HCT116 (cell line): ENCODE data around the gene SLC47A2. TPM values are rescaled to one million over a fixed set of nuclear protein-coding genes. Genes with fewer than 3 reads are reported as not detected.

Experiments
- ATAC-seq: fragments of 200-7000 bp; cut with Tn5 transposase; 2 replicates; pipeline ENCODE4 v1.9.1; 2020; ENCODE audit warnings: mild to moderate bottlenecking, moderate library complexity
- BruUV-seq: library from RNA; stranded (reverse); fragments of 400-500 nt; replicated peaks from 2 replicates; lab custom pipeline; 2021; lab: Mats Ljungman, UMichigan
- CTCF ChIA-PET: fragments of 300-600 bp; sonication (Branson Sonifier 250); formaldehyde crosslinking; loops from one replicate; lab custom pipeline; 2021; ENCODE audit warnings: antibody characterized with exemption; lab: Charles Lee
- POLR2A ChIA-PET: fragments of 300-600, 350-600 bp; sonication (Branson Sonifier 250); formaldehyde crosslinking; loops from one replicate; lab custom pipeline; 2021; ENCODE audit warnings: antibody characterized with exemption; lab: Charles Lee
- RAD21 ChIA-PET, 2 experiments: fragments of 300-600 bp; sonication (Branson Sonifier 250); formaldehyde crosslinking; loops; one replicate each; lab custom pipeline; 2023; ENCODE audit warnings: low total read pairs in 2 of 2; ENCODE audit not compliant: uncharacterized antibody in 2 of 2, unreplicated experiment in 2 of 2, low non-redundant PET in 1 of 2; lab: Charles Lee
- DNase-seq: peaks from one replicate; pipeline ENCODE4 v3.0.0-alpha.2; 2010; ENCODE audit warnings: low read depth, low spot score
- H2AFZ ChIP-seq: fragments of 200-600 bp; shearing (Covaris generic), sonication (generic); 2 replicates; pipeline ENCODE4 v1.6.1; 2017; ENCODE audit warnings: low read depth, mixed run types, mixed read lengths, antibody characterized with exemption, low read length; ENCODE audit not compliant: poor library complexity, severe bottlenecking
- H3K27ac ChIP-seq: 2 replicates; pipeline ENCODE4 v1.5.1; 2012; ENCODE audit warnings: low read depth, low read length
- H3K27me3 ChIP-seq: fragments of 200-600 bp; sonication (generic); 2 replicates; pipeline ENCODE4 v1.6.1; 2016; ENCODE audit warnings: mixed run types, low read length, mixed read lengths; ENCODE audit not compliant: insufficient read depth
- H3K36me3 ChIP-seq, 2 experiments: fragments of 200-500 bp in 1 of 2; fragments of 200-600 bp in 1 of 2; sonication (Bioruptor generic) in 1 of 2; sonication (generic) in 1 of 2; 2 replicates each; pipeline versions ENCODE4 v1.5.1 to v1.6.1; 2014 to 2016; ENCODE audit warnings: low read length in 2 of 2, inconsistent platforms in 1 of 2, mixed read lengths in 1 of 2, mixed run types in 1 of 2; ENCODE audit not compliant: insufficient read depth in 2 of 2, control insufficient read depth in 1 of 2
- H3K4me1 ChIP-seq, 2 experiments: fragments of 200-600 bp in 1 of 2; sonication (generic) in 1 of 2; 2 replicates each; pipeline versions ENCODE4 v1.5.1 to v1.6.1; 2012 to 2017; ENCODE audit warnings: low read length in 2 of 2, inconsistent platforms in 1 of 2, mild to moderate bottlenecking in 1 of 2, mixed read lengths in 1 of 2, mixed run types in 1 of 2, moderate library complexity in 1 of 2; ENCODE audit not compliant: insufficient read depth in 2 of 2, control insufficient read depth in 1 of 2
- H3K4me2 ChIP-seq: fragments of 200-600 bp; sonication (generic); 2 replicates; pipeline ENCODE4 v1.6.1; 2017; ENCODE audit warnings: mixed run types, low read length, mixed read lengths
- H3K4me3 ChIP-seq, 2 experiments: fragments of 200-600 bp in 1 of 2; sonication (generic) in 1 of 2; replicated peaks in 1 of 2; 2 replicates each; pipeline ENCODE4 v1.5.1; 2011 to 2016; ENCODE audit warnings: low read length in 2 of 2, control low read depth in 1 of 2, low read depth in 1 of 2, mild to moderate bottlenecking in 1 of 2, mixed read lengths in 1 of 2, mixed run types in 1 of 2
- H3K79me2 ChIP-seq: fragments of 200-600 bp; sonication (generic); 2 replicates; pipeline ENCODE4 v1.6.1; 2017; ENCODE audit warnings: mild to moderate bottlenecking, mixed run types, low read length, moderate library complexity, mixed read lengths; ENCODE audit not compliant: insufficient read depth
- H3K9ac ChIP-seq: fragments of 200-600 bp; sonication (generic); 2 replicates; pipeline ENCODE4 v1.6.1; 2016; ENCODE audit warnings: low read length, mixed read lengths
- H3K9me2 ChIP-seq: fragments of 200-600 bp; sonication (generic), shearing (Covaris generic); 2 replicates; pipeline ENCODE4 v1.6.1; 2017; ENCODE audit warnings: mixed run types, mild to moderate bottlenecking, moderate library complexity; ENCODE audit not compliant: insufficient read depth
- H3K9me3 ChIP-seq, 2 experiments: fragments of 200-500 bp in 1 of 2; fragments of 200-600 bp in 1 of 2; sonication (Bioruptor generic) in 1 of 2; sonication (generic) in 1 of 2; 2 replicates each; pipeline ENCODE4 v1.6.1; 2014 to 2017; ENCODE audit warnings: low read length in 2 of 2, mixed read lengths in 2 of 2, inconsistent platforms in 1 of 2, low read depth in 1 of 2, mild to moderate bottlenecking in 1 of 2, mixed run types in 1 of 2, moderate library complexity in 1 of 2; ENCODE audit not compliant: control insufficient read depth in 1 of 2, insufficient read depth in 1 of 2
- H4K20me1 ChIP-seq: fragments of 200-600 bp; sonication (generic), shearing (Covaris generic); 2 replicates; pipeline ENCODE4 v1.6.1; 2017; ENCODE audit warnings: mixed run types, mild to moderate bottlenecking, moderate library complexity; ENCODE audit not compliant: insufficient read depth
- CEBPB ChIP-seq: IDR thresholded peaks from 2 replicates; pipeline ENCODE4 v1.6.1; 2012; ENCODE audit warnings: low read depth
- EZH2 ChIP-seq: fragments of 200-600 bp; sonication (generic); IDR thresholded peaks from 2 replicates; pipeline ENCODE4 v1.6.1; 2017; ENCODE audit warnings: antibody characterized with exemption, mixed run types
- FOSL1 ChIP-seq: IDR thresholded peaks from 2 replicates; pipeline ENCODE4 v1.6.1; 2012; ENCODE audit warnings: low read depth
- POLR2A ChIP-seq: IDR thresholded peaks from 2 replicates; pipeline ENCODE4 v1.7.0; 2011; ENCODE audit warnings: borderline replicate concordance; ENCODE audit not compliant: insufficient read depth, insufficient read length; ENCODE audit errors: extremely low read depth
- POLR2AphosphoS5 ChIP-seq: IDR thresholded peaks from 2 replicates; pipeline ENCODE4 v1.6.1; 2011; ENCODE audit warnings: mild to moderate bottlenecking, low read depth, low read length, moderate library complexity
- RAD21 ChIP-seq: IDR thresholded peaks from 2 replicates; pipeline ENCODE4 v1.6.1; 2012; ENCODE audit warnings: low read depth, mild to moderate bottlenecking
- REST ChIP-seq: IDR thresholded peaks from 2 replicates; pipeline ENCODE4 v1.6.1; 2012; ENCODE audit warnings: low read depth
- SIN3A ChIP-seq: IDR thresholded peaks from 2 replicates; pipeline ENCODE4 v1.6.1; 2012; ENCODE audit warnings: low read depth
- SRF ChIP-seq: IDR thresholded peaks from 2 replicates; pipeline ENCODE4 v1.6.1; 2012; ENCODE audit warnings: low read depth
- TCF7L2 ChIP-seq: IDR thresholded peaks from 2 replicates; pipeline ENCODE4 v1.7.0; 2011; ENCODE audit warnings: borderline replicate concordance, inconsistent platforms; ENCODE audit not compliant: insufficient read depth, insufficient read length; ENCODE audit errors: extremely low read depth
- ZFX ChIP-seq: fragments of 450-650 bp; IDR thresholded peaks from 2 replicates; pipeline ENCODE4 v1.6.1; 2017
- intact Hi-C: fragments of 100-400 bp; cut with micrococcal nuclease; formaldehyde crosslinking; loops from 2 replicates; pipeline ENCODE4 v1.10.0; 2022
- total RNA-seq: library from RNA; stranded (reverse); gene quantifications from one replicate; pipeline ENCODE4 v1.2.1, GENCODE V29; 2021; ENCODE audit not compliant: unreplicated experiment
- TF ChIP-seq, protein P1 (sequence below), 3 experiments: fragments of 200-600 bp in 1 of 3; sonication (generic) in 1 of 3; IDR thresholded peaks in 2 of 3; conservative IDR thresholded peaks in 1 of 3; 2 replicates each; pipeline ENCODE4 v1.5.1; 2012 to 2017; ENCODE audit warnings: low read depth in 2 of 3, low read length in 2 of 3, antibody characterized with exemption in 1 of 3, borderline replicate concordance in 1 of 3, control low read depth in 1 of 3, mild to moderate bottlenecking in 1 of 3, mixed read lengths in 1 of 3, mixed run types in 1 of 3, moderate library complexity in 1 of 3; ENCODE audit not compliant: insufficient read depth in 1 of 3
- TF ChIP-seq, protein P2 (sequence below): IDR thresholded peaks from 2 replicates; pipeline ENCODE4 v1.6.1; 2012

SLC47A2 gene
- total RNA-seq, 1 experiment from 2014 or later, result not detected

- Histone ChIP-seq H4K20me1 (no peaks in the 10 kb centered on the region), H2AFZ (no peak overlapping the region), H3K36me3 (no peaks in the 10 kb centered on the region), H3K4me1 (peaks cover 2 to 3% of the 10 kb centered on the region in 2 experiments; a peak in 3 of 4 replicates), H3K27me3 (no peaks in the 10 kb centered on the region), H3K79me2 (no peaks in the 10 kb centered on the region), H3K4me2 (no peak overlapping the region), H3K27ac (no peak overlapping the region), H3K9me2 (no peaks in the 10 kb centered on the region), H3K4me3 (no peak overlapping the region), H3K9me3 (no peaks in the 10 kb centered on the region), H3K9ac (no peak overlapping the region)
- intact Hi-C loops, result no loop called here
- CTCF ChIA-PET, result no interaction called here
- no peak for ATAC-seq
- no peak for TF ChIP-seq ZFX
- no peak for TF ChIP-seq RAD21
- no peak for TF ChIP-seq TCF7L2
- TF ChIP-seq, protein P1, sequence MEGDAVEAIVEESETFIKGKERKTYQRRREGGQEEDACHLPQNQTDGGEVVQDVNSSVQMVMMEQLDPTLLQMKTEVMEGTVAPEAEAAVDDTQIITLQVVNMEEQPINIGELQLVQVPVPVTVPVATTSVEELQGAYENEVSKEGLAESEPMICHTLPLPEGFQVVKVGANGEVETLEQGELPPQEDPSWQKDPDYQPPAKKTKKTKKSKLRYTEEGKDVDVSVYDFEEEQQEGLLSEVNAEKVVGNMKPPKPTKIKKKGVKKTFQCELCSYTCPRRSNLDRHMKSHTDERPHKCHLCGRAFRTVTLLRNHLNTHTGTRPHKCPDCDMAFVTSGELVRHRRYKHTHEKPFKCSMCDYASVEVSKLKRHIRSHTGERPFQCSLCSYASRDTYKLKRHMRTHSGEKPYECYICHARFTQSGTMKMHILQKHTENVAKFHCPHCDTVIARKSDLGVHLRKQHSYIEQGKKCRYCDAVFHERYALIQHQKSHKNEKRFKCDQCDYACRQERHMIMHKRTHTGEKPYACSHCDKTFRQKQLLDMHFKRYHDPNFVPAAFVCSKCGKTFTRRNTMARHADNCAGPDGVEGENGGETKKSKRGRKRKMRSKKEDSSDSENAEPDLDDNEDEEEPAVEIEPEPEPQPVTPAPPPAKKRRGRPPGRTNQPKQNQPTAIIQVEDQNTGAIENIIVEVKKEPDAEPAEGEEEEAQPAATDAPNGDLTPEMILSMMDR (IDR thresholded peaks at IDR 0.05 in 2 of 3, conservative IDR thresholded peaks at IDR 0.05 in 1 of 3; ENCODE audit: borderline replicate concordance in 1 of 3, insufficient read depth in 1 of 3, low read depth in 2 of 3, low read length in 2 of 3), result no peak
- RAD21 ChIA-PET, result no interaction called here
- no TSS peak for BruUV-seq
- no peak for DNase-seq
- POLR2A ChIA-PET, result no interaction called here
These were observed 23.1 kb upstream of the SLC47A2 start for GRCh38 chr17:19739241-19740201.

GRCh38 chr17:19738757-19739156 is 22.4 kb upstream of the SLC47A2 start:
- Histone ChIP-seq H3K36me3 (no peaks in the 10 kb centered on the region), H4K20me1 (no peaks in the 10 kb centered on the region), H2AFZ (no peak overlapping the region), H3K27me3 (no peaks in the 10 kb centered on the region), H3K79me2 (no peaks in the 10 kb centered on the region), H3K9me3 (no peaks in the 10 kb centered on the region), H3K4me2 (no peak overlapping the region), H3K9me2 (no peaks in the 10 kb centered on the region), H3K4me1 (no peaks in the 10 kb centered on the region), H3K9ac (no peak overlapping the region), H3K27ac (no peak overlapping the region), H3K4me3 (no peak overlapping the region)
- RAD21 ChIA-PET, result no interaction called here
- intact Hi-C loops, result no loop called here
- DNase-seq (no peak), ATAC-seq (no peak)
- CTCF ChIA-PET, result no interaction called here
- POLR2A ChIA-PET, result no interaction called here
- BruUV-seq, result no TSS peak
- TF ChIP-seq SRF, result no peak
- TF ChIP-seq POLR2A, result no peak
- TF ChIP-seq SIN3A, result no peak
- TF ChIP-seq ZFX, result no peak
- no peak for TF ChIP-seq EZH2
- TF ChIP-seq FOSL1, result no peak
- TF ChIP-seq POLR2AphosphoS5, result no peak
- no peak for TF ChIP-seq CEBPB
- TF ChIP-seq REST, result no peak
- TF ChIP-seq, protein P2, sequence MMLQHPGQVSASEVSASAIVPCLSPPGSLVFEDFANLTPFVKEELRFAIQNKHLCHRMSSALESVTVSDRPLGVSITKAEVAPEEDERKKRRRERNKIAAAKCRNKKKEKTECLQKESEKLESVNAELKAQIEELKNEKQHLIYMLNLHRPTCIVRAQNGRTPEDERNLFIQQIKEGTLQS, result no peak
